HUDEP-2 (cell line): ENCODE results near the gene ERICH6.

ENCODE experiments used
- DNase-seq, 76 experiments: peaks; one replicate each; lab custom pipeline; 2025; ENCODE audit not compliant: unreplicated experiment in 76 of 76; lab: John Stamatoyannopoulos, UW

The ERICH6 gene

GRCh38 chr3:150691414-150692040, 12.2 kb downstream of the ERICH6 start:
- no peak for DNase-seq

- DNase-seq, result peak in 30 of 76 experiments; percentile 1 to 43 (median 12)
Observed at GRCh38 chr3:150687613-150688012, 16.1 kb downstream of the ERICH6 start.

- DNase-seq, result no peak
Observed at GRCh38 chr3:150682824-150683223, 20.9 kb downstream of the ERICH6 start.

GRCh38 chr3:150682279-150682678, 21.4 kb downstream of the ERICH6 start:
- no peak for DNase-seq

- no peak for DNase-seq
Observed at GRCh38 chr3:150681057-150681456, 22.7 kb downstream of the ERICH6 start.

- no peak for DNase-seq
Observed at GRCh38 chr3:150680562-150680961, 23.2 kb downstream of the ERICH6 start.

GRCh38 chr3:150675587-150675986, 28.1 kb downstream of the ERICH6 start:
- DNase-seq, result no peak

- no peak for DNase-seq
Observed at GRCh38 chr3:150673966-150674365, 29.8 kb downstream of the ERICH6 start.

- no peak for DNase-seq
Observed at GRCh38 chr3:150666167-150666566, 37.6 kb downstream of the ERICH6 start.

- no peak for DNase-seq
Observed at GRCh38 chr3:150663461-150663860, 40.3 kb downstream of the ERICH6 start.

GRCh38 chr3:150662410-150663200, 41.1 kb downstream of the ERICH6 start:
- DNase-seq, result no peak

GRCh38 chr3:150656316-150656715, 47.4 kb downstream of the ERICH6 start:
- DNase-seq, result no peak

GRCh38 chr3:150653110-150653561, 50.6 kb downstream of the ERICH6 start:
- no peak for DNase-seq

- DNase-seq, result no peak
Observed at GRCh38 chr3:150640256-150640655, 63.5 kb downstream of the ERICH6 start.

- DNase-seq, result no peak
Observed at GRCh38 chr3:150639262-150639661, 64.5 kb downstream of the ERICH6 start.

- no peak for DNase-seq
Observed at GRCh38 chr3:150636258-150636657, 67.5 kb downstream of the ERICH6 start.

GRCh38 chr3:150635526-150635925, 68.2 kb downstream of the ERICH6 start:
- DNase-seq, result no peak

GRCh38 chr3:150635076-150635475, 68.6 kb downstream of the ERICH6 start:
- peak in 1 of 76 experiments; percentile 15 for DNase-seq

GRCh38 chr3:150631515-150632221, 72.1 kb downstream of the ERICH6 start:
- DNase-seq, result peak in 13 of 76 experiments; percentile 2 to 39 (median 12)

- no peak for DNase-seq
Observed at GRCh38 chr3:150627557-150627956, 76.2 kb downstream of the ERICH6 start.

GRCh38 chr3:150626148-150626930, 77.4 kb downstream of the ERICH6 start:
- DNase-seq, result no peak
